CD14-positive monocyte (primary cell): Measurements from ENCODE around the gene NPEPL1. TPM values are rescaled to one million over a fixed set of nuclear protein-coding genes. Genes with fewer than 3 reads are reported as not detected.

Source experiments
- DNase-seq, 3 donors: peaks; one replicate each; pipeline ENCODE4 v3.0.0-alpha.2; 2011 to 2022
- H2AFZ ChIP-seq: 2 replicates; pipeline ENCODE4 v1.6.0; 2012; ENCODE audit warnings: mild to moderate bottlenecking, low read depth, low read length, inconsistent platforms; ENCODE audit not compliant: insufficient read depth, poor library complexity, severe bottlenecking
- H3K27ac ChIP-seq, 2 donors: 1 replicate in 1 of 2; 2 replicates in 1 of 2; pipeline ENCODE4 v1.5.1; 2012 to 2013; ENCODE audit warnings: low read length in 2 of 2, control low read depth in 1 of 2, inconsistent platforms in 1 of 2, low read depth in 1 of 2, mild to moderate bottlenecking in 1 of 2
- H3K27me3 ChIP-seq, 2 donors: one replicate each; pipeline versions ENCODE4 v1.6.0 to v1.6.1; 2011 to 2013; ENCODE audit warnings: low read length in 2 of 2; ENCODE audit not compliant: control insufficient read depth in 2 of 2, insufficient read depth in 2 of 2
- H3K36me3 ChIP-seq, 2 donors: replicated peaks in 1 of 2; 1 replicate in 1 of 2; 2 replicates in 1 of 2; pipeline versions ENCODE4 v1.5.1 to v1.6.1; 2012 to 2013; ENCODE audit warnings: low read length in 2 of 2, control low read depth in 1 of 2, inconsistent platforms in 1 of 2, mild to moderate bottlenecking in 1 of 2; ENCODE audit not compliant: insufficient read depth in 2 of 2, control insufficient read depth in 1 of 2
- H3K4me1 ChIP-seq, 2 donors: 1 replicate in 1 of 2; 2 replicates in 1 of 2; pipeline versions ENCODE4 v1.5.1 to v1.6.1; 2012 to 2013; ENCODE audit warnings: low read length in 2 of 2, control low read depth in 1 of 2, inconsistent platforms in 1 of 2, mild to moderate bottlenecking in 1 of 2, moderate library complexity in 1 of 2; ENCODE audit not compliant: insufficient read depth in 2 of 2, control insufficient read depth in 1 of 2
- H3K4me2 ChIP-seq: replicated peaks from 2 replicates; pipeline ENCODE3; 2012; ENCODE audit warnings: low read length, moderate library complexity, mild to moderate bottlenecking; ENCODE audit not compliant: poor library complexity, severe bottlenecking; ENCODE audit errors: extremely low read depth
- H3K4me3 ChIP-seq, 3 experiments: fragments of 200-600 bp in 1 of 3; sonication (generic) in 1 of 3; replicated peaks in 1 of 3; 1 replicate in 2 of 3; 2 replicates in 1 of 3; pipeline ENCODE4 v1.5.1; 2011 to 2013; ENCODE audit warnings: low read length in 3 of 3, mild to moderate bottlenecking in 3 of 3, control low read depth in 2 of 3, low read depth in 2 of 3, inconsistent platforms in 1 of 3, moderate library complexity in 1 of 3
- H3K79me2 ChIP-seq: 2 replicates; pipeline ENCODE4 v1.6.0; 2012; ENCODE audit warnings: mild to moderate bottlenecking, control low read depth, inconsistent platforms, low read length, moderate library complexity; ENCODE audit not compliant: insufficient read depth
- H3K9ac ChIP-seq: 2 replicates; pipeline ENCODE4 v1.6.0; 2017; ENCODE audit warnings: low read length, mild to moderate bottlenecking; ENCODE audit not compliant: insufficient read depth, poor library complexity, severe bottlenecking
- H3K9me3 ChIP-seq, 2 donors: replicated peaks in 1 of 2; 1 replicate in 1 of 2; 2 replicates in 1 of 2; pipeline versions ENCODE4 v1.5.1 to v1.6.1; 2012 to 2013; ENCODE audit warnings: low read length in 2 of 2, control low read depth in 1 of 2; ENCODE audit not compliant: control insufficient read depth in 1 of 2, insufficient read depth in 1 of 2
- H4K20me1 ChIP-seq: 2 replicates; pipeline ENCODE4 v1.6.0; 2012; ENCODE audit warnings: mild to moderate bottlenecking, low read length, control low read depth, moderate library complexity; ENCODE audit not compliant: insufficient read depth
- H3K27ac Mint-ChIP-seq, 7 donors: one replicate each; pipeline ENCODE4 v1.8.0; 2020; ENCODE audit warnings: mild to moderate bottlenecking in 7 of 7, mixed read lengths in 7 of 7, moderate library complexity in 6 of 7, inconsistent platforms in 2 of 7
- H3K27me3 Mint-ChIP-seq, 3 donors: one replicate each; pipeline ENCODE4 v1.8.0; 2021 to 2022; ENCODE audit warnings: low read depth in 3 of 3, mild to moderate bottlenecking in 3 of 3, mixed read lengths in 3 of 3, moderate library complexity in 3 of 3, inconsistent platforms in 1 of 3
- H3K36me3 Mint-ChIP-seq, 2 donors: one replicate each; pipeline ENCODE4 v1.8.0; 2020; ENCODE audit warnings: mixed read lengths in 2 of 2, inconsistent platforms in 1 of 2, mild to moderate bottlenecking in 1 of 2
- H3K4me1 Mint-ChIP-seq: one replicate; pipeline ENCODE4 v1.8.0; 2020; ENCODE audit warnings: mild to moderate bottlenecking, mixed read lengths
- H3K4me3 Mint-ChIP-seq, 2 donors: one replicate each; pipeline ENCODE4 v1.8.0; 2020; ENCODE audit warnings: mild to moderate bottlenecking in 2 of 2, mixed read lengths in 2 of 2, moderate library complexity in 1 of 2
- H3K9me3 Mint-ChIP-seq, 7 donors: one replicate each; pipeline ENCODE4 v1.8.0; 2020 to 2022; ENCODE audit warnings: mixed read lengths in 7 of 7, mild to moderate bottlenecking in 6 of 7, moderate library complexity in 6 of 7, inconsistent platforms in 2 of 7
- WGBS: methylation state at CpG from one replicate; pipeline ENCODE4 v1.1.5; 2013; ENCODE audit warnings: missing lambda C conversion rate; ENCODE audit not compliant: insufficient coverage; 5-methylcytosine and 5-hydroxymethylcytosine counted together
- intact Hi-C, 2 donors: fragments of 100-400 bp; cut with micrococcal nuclease; formaldehyde crosslinking; loops; one replicate each; pipeline versions ENCODE4 v1.15.0 to v1.15.1; 2023
- polyA plus RNA-seq, 3 donors: library from polyadenylated mRNA; depleted of rRNA in 1 of 3; unstranded in 2 of 3; stranded (reverse) in 1 of 3; fragments of 300-500 nt in 2 of 3; fragments of >200 nt in 1 of 3; fragmentation: Illumina TruSeq in 2 of 3; gene quantifications; 1 replicate in 2 of 3; 2 replicates in 1 of 3; pipeline ENCODE4 v1.2.3, GENCODE V29; 2012 to 2021
- TF ChIP-seq, protein P1 (sequence below): fragments of 200-600 bp; IDR thresholded peaks from one replicate; pipeline ENCODE4 v1.8.0; 2022; ENCODE audit warnings: antibody characterized with exemption, mild to moderate bottlenecking

Gene NPEPL1
- polyA plus RNA-seq, 3 donors = 37.6 to 109 (median 39.6) TPM

DNA sequence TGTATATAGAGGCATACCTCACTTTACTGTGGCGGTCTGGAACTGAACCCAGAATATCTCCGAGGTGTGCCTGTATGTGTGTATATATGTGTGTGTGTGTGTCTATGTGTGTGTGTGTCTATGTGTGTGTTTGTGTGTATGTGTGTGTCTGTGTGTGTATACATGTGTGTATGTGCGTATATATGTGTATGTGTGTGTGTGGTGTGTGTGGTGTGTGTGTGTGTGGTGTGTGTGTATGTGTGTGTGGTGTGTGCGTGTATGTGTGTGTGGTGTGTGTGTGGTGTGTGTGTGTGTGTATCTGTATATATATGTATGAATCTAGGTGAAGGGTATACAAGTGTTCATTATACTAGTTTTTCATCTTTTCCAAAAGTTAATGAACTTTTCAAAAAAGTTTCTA is 4.2 kb upstream of the NPEPL1 start:
- peaks cover 3% of the 10 kb centered on the region for H3K79me2 ChIP-seq
- peak overlapping the region in 5 of 7 donors; percentile 19 to 89 (median 71) for H3K27ac Mint-ChIP-seq
- no peaks in the 10 kb centered on the region for H3K27me3 ChIP-seq
- intact Hi-C loops = no loop called here
- TF ChIP-seq, protein P1, sequence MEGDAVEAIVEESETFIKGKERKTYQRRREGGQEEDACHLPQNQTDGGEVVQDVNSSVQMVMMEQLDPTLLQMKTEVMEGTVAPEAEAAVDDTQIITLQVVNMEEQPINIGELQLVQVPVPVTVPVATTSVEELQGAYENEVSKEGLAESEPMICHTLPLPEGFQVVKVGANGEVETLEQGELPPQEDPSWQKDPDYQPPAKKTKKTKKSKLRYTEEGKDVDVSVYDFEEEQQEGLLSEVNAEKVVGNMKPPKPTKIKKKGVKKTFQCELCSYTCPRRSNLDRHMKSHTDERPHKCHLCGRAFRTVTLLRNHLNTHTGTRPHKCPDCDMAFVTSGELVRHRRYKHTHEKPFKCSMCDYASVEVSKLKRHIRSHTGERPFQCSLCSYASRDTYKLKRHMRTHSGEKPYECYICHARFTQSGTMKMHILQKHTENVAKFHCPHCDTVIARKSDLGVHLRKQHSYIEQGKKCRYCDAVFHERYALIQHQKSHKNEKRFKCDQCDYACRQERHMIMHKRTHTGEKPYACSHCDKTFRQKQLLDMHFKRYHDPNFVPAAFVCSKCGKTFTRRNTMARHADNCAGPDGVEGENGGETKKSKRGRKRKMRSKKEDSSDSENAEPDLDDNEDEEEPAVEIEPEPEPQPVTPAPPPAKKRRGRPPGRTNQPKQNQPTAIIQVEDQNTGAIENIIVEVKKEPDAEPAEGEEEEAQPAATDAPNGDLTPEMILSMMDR = no peak
- H3K4me1 ChIP-seq = peaks cover 33 to 44% of the 10 kb centered on the region in 2 donors
- no peak overlapping the region for H3K4me3 Mint-ChIP-seq
- WGBS = 90% methylated on average over 3 of the region's 4 CpGs
- peaks cover 0 to 3% (median 0%) of the 10 kb centered on the region in 7 donors for H3K9me3 Mint-ChIP-seq
- no peak overlapping the region for H3K4me3 ChIP-seq
- peaks cover 0 to 17% of the 10 kb centered on the region in 2 donors for H3K36me3 ChIP-seq
- H2AFZ ChIP-seq = no peak overlapping the region
- H3K9me3 ChIP-seq = no peaks in the 10 kb centered on the region
- H4K20me1 ChIP-seq = no peaks in the 10 kb centered on the region
- no peak for DNase-seq
- no peak overlapping the region for H3K4me2 ChIP-seq
- peaks cover 34% of the 10 kb centered on the region for H3K4me1 Mint-ChIP-seq
- H3K36me3 Mint-ChIP-seq = peaks cover 18 to 26% of the 10 kb centered on the region in 2 donors
- H3K9ac ChIP-seq = no peak overlapping the region
- H3K27me3 Mint-ChIP-seq = peaks cover 0 to 4% (median 3%) of the 10 kb centered on the region in 3 donors
- peak overlapping the region in 1 of 2 donors; percentile 99 for H3K27ac ChIP-seq

DNA sequence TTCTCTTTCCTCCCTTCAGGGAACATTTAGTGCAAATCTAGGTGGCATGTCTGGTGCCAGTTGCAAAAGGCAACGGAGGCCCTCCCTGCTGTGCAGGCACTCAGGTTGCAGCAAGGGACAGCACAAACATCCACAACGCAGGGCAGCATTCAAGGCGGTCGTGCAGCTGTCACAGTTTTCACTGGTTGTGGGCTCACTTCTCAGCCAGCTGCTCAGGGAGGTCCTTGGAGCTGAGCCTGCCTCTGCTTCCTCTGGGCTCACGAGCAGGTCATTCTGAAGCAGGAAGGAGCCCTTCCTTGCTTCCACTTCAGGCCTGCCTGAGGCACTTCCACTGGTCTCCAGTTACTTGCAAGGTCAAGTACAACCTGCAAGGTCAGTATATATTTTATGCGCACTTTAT is 3.8 kb upstream of the NPEPL1 start:
- peaks cover 18 to 26% of the 10 kb centered on the region in 2 donors for H3K36me3 Mint-ChIP-seq
- H3K27ac Mint-ChIP-seq = peak overlapping the region; percentile 62 to 89 (median 73)

More for the DNA sequence above, 3.8 kb upstream of the NPEPL1 start:
- H3K4me3 Mint-ChIP-seq = peak overlapping the region in 1 of 2 donors; percentile 53
- H3K4me1 ChIP-seq = peaks cover 37 to 48% of the 10 kb centered on the region in 2 donors
- TF ChIP-seq, protein P1 = no peak
- intact Hi-C loops = no loop called here
- 72% methylated on average over 5 of the region's 6 CpGs for WGBS
- H2AFZ ChIP-seq = no peak overlapping the region
- H4K20me1 ChIP-seq = no peaks in the 10 kb centered on the region
- peaks cover 0 to 3% (median 0%) of the 10 kb centered on the region in 7 donors for H3K9me3 Mint-ChIP-seq
- peak overlapping the region in 1 of 2 donors; percentile 99 for H3K27ac ChIP-seq
- peaks cover 0 to 4% (median 3%) of the 10 kb centered on the region in 3 donors for H3K27me3 Mint-ChIP-seq
- H3K79me2 ChIP-seq = peaks cover 8% of the 10 kb centered on the region
- no peaks in the 10 kb centered on the region for H3K9me3 ChIP-seq
- H3K36me3 ChIP-seq = peaks cover 0 to 17% of the 10 kb centered on the region in 2 donors
- H3K4me2 ChIP-seq = no peak overlapping the region
- H3K4me3 ChIP-seq = no peak overlapping the region
- H3K27me3 ChIP-seq = no peaks in the 10 kb centered on the region
- H3K9ac ChIP-seq = peak overlapping the region; percentile 34
- no peak for DNase-seq
- H3K4me1 Mint-ChIP-seq = peaks cover 34% of the 10 kb centered on the region
